CD14-positive monocyte (primary cell): ENCODE measurements around the gene CTDSPL. TPM values are rescaled to one million over a fixed set of nuclear protein-coding genes. Genes with fewer than 3 reads are reported as not detected.

ENCODE experiments used
- DNase-seq, 3 donors: peaks; one replicate each; pipeline ENCODE4 v3.0.0-alpha.2; 2011 to 2022
- H2AFZ ChIP-seq: 2 replicates; pipeline ENCODE4 v1.6.0; 2012; ENCODE audit warnings: mild to moderate bottlenecking, low read depth, low read length, inconsistent platforms; ENCODE audit not compliant: insufficient read depth, poor library complexity, severe bottlenecking
- H3K27ac ChIP-seq, 2 donors: 1 replicate in 1 of 2; 2 replicates in 1 of 2; pipeline ENCODE4 v1.5.1; 2012 to 2013; ENCODE audit warnings: low read length in 2 of 2, control low read depth in 1 of 2, inconsistent platforms in 1 of 2, low read depth in 1 of 2, mild to moderate bottlenecking in 1 of 2
- H3K27me3 ChIP-seq, 2 donors: one replicate each; pipeline versions ENCODE4 v1.6.0 to v1.6.1; 2011 to 2013; ENCODE audit warnings: low read length in 2 of 2; ENCODE audit not compliant: control insufficient read depth in 2 of 2, insufficient read depth in 2 of 2
- H3K36me3 ChIP-seq, 2 donors: replicated peaks in 1 of 2; 1 replicate in 1 of 2; 2 replicates in 1 of 2; pipeline versions ENCODE4 v1.5.1 to v1.6.1; 2012 to 2013; ENCODE audit warnings: low read length in 2 of 2, control low read depth in 1 of 2, inconsistent platforms in 1 of 2, mild to moderate bottlenecking in 1 of 2; ENCODE audit not compliant: insufficient read depth in 2 of 2, control insufficient read depth in 1 of 2
- H3K4me1 ChIP-seq, 2 donors: 1 replicate in 1 of 2; 2 replicates in 1 of 2; pipeline versions ENCODE4 v1.5.1 to v1.6.1; 2012 to 2013; ENCODE audit warnings: low read length in 2 of 2, control low read depth in 1 of 2, inconsistent platforms in 1 of 2, mild to moderate bottlenecking in 1 of 2, moderate library complexity in 1 of 2; ENCODE audit not compliant: insufficient read depth in 2 of 2, control insufficient read depth in 1 of 2
- H3K4me2 ChIP-seq: replicated peaks from 2 replicates; pipeline ENCODE3; 2012; ENCODE audit warnings: low read length, moderate library complexity, mild to moderate bottlenecking; ENCODE audit not compliant: poor library complexity, severe bottlenecking; ENCODE audit errors: extremely low read depth
- H3K4me3 ChIP-seq, 3 experiments: fragments of 200-600 bp in 1 of 3; sonication (generic) in 1 of 3; replicated peaks in 1 of 3; 1 replicate in 2 of 3; 2 replicates in 1 of 3; pipeline ENCODE4 v1.5.1; 2011 to 2013; ENCODE audit warnings: low read length in 3 of 3, mild to moderate bottlenecking in 3 of 3, control low read depth in 2 of 3, low read depth in 2 of 3, inconsistent platforms in 1 of 3, moderate library complexity in 1 of 3
- H3K79me2 ChIP-seq: 2 replicates; pipeline ENCODE4 v1.6.0; 2012; ENCODE audit warnings: mild to moderate bottlenecking, control low read depth, inconsistent platforms, low read length, moderate library complexity; ENCODE audit not compliant: insufficient read depth
- H3K9ac ChIP-seq: 2 replicates; pipeline ENCODE4 v1.6.0; 2017; ENCODE audit warnings: low read length, mild to moderate bottlenecking; ENCODE audit not compliant: insufficient read depth, poor library complexity, severe bottlenecking
- H3K9me3 ChIP-seq, 2 donors: replicated peaks in 1 of 2; 1 replicate in 1 of 2; 2 replicates in 1 of 2; pipeline versions ENCODE4 v1.5.1 to v1.6.1; 2012 to 2013; ENCODE audit warnings: low read length in 2 of 2, control low read depth in 1 of 2; ENCODE audit not compliant: control insufficient read depth in 1 of 2, insufficient read depth in 1 of 2
- H4K20me1 ChIP-seq: 2 replicates; pipeline ENCODE4 v1.6.0; 2012; ENCODE audit warnings: mild to moderate bottlenecking, low read length, control low read depth, moderate library complexity; ENCODE audit not compliant: insufficient read depth
- H3K27ac Mint-ChIP-seq, 7 donors: one replicate each; pipeline ENCODE4 v1.8.0; 2020; ENCODE audit warnings: mild to moderate bottlenecking in 7 of 7, mixed read lengths in 7 of 7, moderate library complexity in 6 of 7, inconsistent platforms in 2 of 7
- H3K27me3 Mint-ChIP-seq, 3 donors: one replicate each; pipeline ENCODE4 v1.8.0; 2021 to 2022; ENCODE audit warnings: low read depth in 3 of 3, mild to moderate bottlenecking in 3 of 3, mixed read lengths in 3 of 3, moderate library complexity in 3 of 3, inconsistent platforms in 1 of 3
- H3K36me3 Mint-ChIP-seq, 2 donors: one replicate each; pipeline ENCODE4 v1.8.0; 2020; ENCODE audit warnings: mixed read lengths in 2 of 2, inconsistent platforms in 1 of 2, mild to moderate bottlenecking in 1 of 2
- H3K4me1 Mint-ChIP-seq: one replicate; pipeline ENCODE4 v1.8.0; 2020; ENCODE audit warnings: mild to moderate bottlenecking, mixed read lengths
- H3K4me3 Mint-ChIP-seq, 2 donors: one replicate each; pipeline ENCODE4 v1.8.0; 2020; ENCODE audit warnings: mild to moderate bottlenecking in 2 of 2, mixed read lengths in 2 of 2, moderate library complexity in 1 of 2
- H3K9me3 Mint-ChIP-seq, 7 donors: one replicate each; pipeline ENCODE4 v1.8.0; 2020 to 2022; ENCODE audit warnings: mixed read lengths in 7 of 7, mild to moderate bottlenecking in 6 of 7, moderate library complexity in 6 of 7, inconsistent platforms in 2 of 7
- WGBS: methylation state at CpG from one replicate; pipeline ENCODE4 v1.1.5; 2013; ENCODE audit warnings: missing lambda C conversion rate; ENCODE audit not compliant: insufficient coverage; 5-methylcytosine and 5-hydroxymethylcytosine counted together
- intact Hi-C, 2 donors: fragments of 100-400 bp; cut with micrococcal nuclease; formaldehyde crosslinking; loops; one replicate each; pipeline versions ENCODE4 v1.15.0 to v1.15.1; 2023
- polyA plus RNA-seq, 3 donors: library from polyadenylated mRNA; depleted of rRNA in 1 of 3; unstranded in 2 of 3; stranded (reverse) in 1 of 3; fragments of 300-500 nt in 2 of 3; fragments of >200 nt in 1 of 3; fragmentation: Illumina TruSeq in 2 of 3; gene quantifications; 1 replicate in 2 of 3; 2 replicates in 1 of 3; pipeline ENCODE4 v1.2.3, GENCODE V29; 2012 to 2021
- TF ChIP-seq, protein P1 (sequence below): fragments of 200-600 bp; IDR thresholded peaks from one replicate; pipeline ENCODE4 v1.8.0; 2022; ENCODE audit warnings: antibody characterized with exemption, mild to moderate bottlenecking

CTDSPL gene
- polyA plus RNA-seq, 3 donors: 0.15 to 0.69 (median 0.33) TPM

DNA sequence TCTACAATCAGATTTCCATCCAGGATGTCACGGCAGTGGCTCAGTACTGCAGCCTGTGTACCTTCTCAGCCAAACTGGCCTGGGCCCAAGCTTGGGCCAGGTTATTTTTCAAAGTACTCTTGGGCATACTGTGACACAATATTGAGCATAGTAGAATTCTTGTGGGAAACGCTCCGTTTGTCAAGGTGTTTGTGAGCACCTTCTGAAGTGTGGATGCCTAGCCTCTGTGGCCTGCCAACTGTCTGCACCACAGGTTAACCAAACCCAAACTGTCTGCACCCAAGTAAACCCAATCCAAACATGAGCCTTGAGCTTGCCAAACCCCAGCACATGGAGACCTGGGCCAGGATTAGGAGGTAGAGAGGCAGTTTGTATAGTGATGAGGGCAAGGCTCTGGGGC is 25.4 kb downstream of the CTDSPL start:
- no peaks in the 10 kb centered on the region for H3K36me3 ChIP-seq
- Mint-ChIP-seq H3K36me3 (peaks cover 0 to 2% of the 10 kb centered on the region in 2 donors), H3K4me3 (no peak overlapping the region), H3K27me3 (no peaks in the 10 kb centered on the region), H3K9me3 (no peaks in the 10 kb centered on the region), H3K27ac (peak overlapping the region in 1 of 7 donors; percentile 43), H3K4me1 (peaks cover 17% of the 10 kb centered on the region)
- no peaks in the 10 kb centered on the region for H3K27me3 ChIP-seq
- no peak overlapping the region for H3K27ac ChIP-seq
- intact Hi-C loops: no loop called here
- no peak overlapping the region for H3K4me2 ChIP-seq
- no peak overlapping the region for H2AFZ ChIP-seq
- no peaks in the 10 kb centered on the region for H4K20me1 ChIP-seq
- DNase-seq: no peak
- no peak overlapping the region for H3K4me3 ChIP-seq
- no peaks in the 10 kb centered on the region for H3K9me3 ChIP-seq
- H3K4me1 ChIP-seq: no peaks in the 10 kb centered on the region
- TF ChIP-seq, protein P1, sequence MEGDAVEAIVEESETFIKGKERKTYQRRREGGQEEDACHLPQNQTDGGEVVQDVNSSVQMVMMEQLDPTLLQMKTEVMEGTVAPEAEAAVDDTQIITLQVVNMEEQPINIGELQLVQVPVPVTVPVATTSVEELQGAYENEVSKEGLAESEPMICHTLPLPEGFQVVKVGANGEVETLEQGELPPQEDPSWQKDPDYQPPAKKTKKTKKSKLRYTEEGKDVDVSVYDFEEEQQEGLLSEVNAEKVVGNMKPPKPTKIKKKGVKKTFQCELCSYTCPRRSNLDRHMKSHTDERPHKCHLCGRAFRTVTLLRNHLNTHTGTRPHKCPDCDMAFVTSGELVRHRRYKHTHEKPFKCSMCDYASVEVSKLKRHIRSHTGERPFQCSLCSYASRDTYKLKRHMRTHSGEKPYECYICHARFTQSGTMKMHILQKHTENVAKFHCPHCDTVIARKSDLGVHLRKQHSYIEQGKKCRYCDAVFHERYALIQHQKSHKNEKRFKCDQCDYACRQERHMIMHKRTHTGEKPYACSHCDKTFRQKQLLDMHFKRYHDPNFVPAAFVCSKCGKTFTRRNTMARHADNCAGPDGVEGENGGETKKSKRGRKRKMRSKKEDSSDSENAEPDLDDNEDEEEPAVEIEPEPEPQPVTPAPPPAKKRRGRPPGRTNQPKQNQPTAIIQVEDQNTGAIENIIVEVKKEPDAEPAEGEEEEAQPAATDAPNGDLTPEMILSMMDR: no peak
- no peak overlapping the region for H3K9ac ChIP-seq
- WGBS: 100% methylated on average over 3 of the region's 3 CpGs
- H3K79me2 ChIP-seq: no peaks in the 10 kb centered on the region

DNA sequence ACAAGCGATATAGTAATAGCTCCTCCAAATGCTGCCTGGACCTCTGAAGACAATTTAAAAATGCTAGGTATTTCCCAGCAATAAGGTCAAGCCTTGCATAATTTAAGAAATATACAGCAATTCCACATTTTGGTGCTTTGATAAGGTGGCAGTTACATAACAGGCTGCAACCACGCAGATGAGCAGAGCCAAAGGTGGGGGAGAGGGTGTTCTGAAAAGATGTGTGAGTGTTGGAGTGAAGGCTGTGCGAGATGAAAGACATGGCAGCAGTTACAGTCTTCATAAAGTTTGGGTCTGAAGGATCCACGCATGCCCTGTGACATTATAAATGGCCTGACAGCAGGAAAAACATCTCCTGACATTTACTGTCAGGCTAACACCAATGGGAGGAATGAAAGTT is 26.1 kb downstream of the CTDSPL start:
- Histone ChIP-seq H3K36me3 (no peaks in the 10 kb centered on the region), H3K9ac (no peak overlapping the region), H3K4me2 (no peak overlapping the region), H3K79me2 (no peaks in the 10 kb centered on the region), H3K4me1 (no peaks in the 10 kb centered on the region), H3K27me3 (no peaks in the 10 kb centered on the region), H3K9me3 (no peaks in the 10 kb centered on the region), H3K4me3 (no peak overlapping the region), H3K27ac (no peak overlapping the region), H4K20me1 (no peaks in the 10 kb centered on the region), H2AFZ (no peak overlapping the region)
- Mint-ChIP-seq H3K27me3 (no peaks in the 10 kb centered on the region), H3K36me3 (peaks cover 0 to 2% of the 10 kb centered on the region in 2 donors), H3K4me3 (no peak overlapping the region), H3K4me1 (peaks cover 19% of the 10 kb centered on the region), H3K27ac (no peak overlapping the region), H3K9me3 (no peaks in the 10 kb centered on the region)
- intact Hi-C loops: no loop called here
- 70% methylated on average over 2 of the region's 4 CpGs for WGBS
- no peak for DNase-seq
- TF ChIP-seq, protein P1: no peak
